Mesenteric fat pad (tissue), 1 donor: ENCODE results near the gene RAB5IF. TPM values are rescaled to one million over a fixed set of nuclear protein-coding genes. Genes with fewer than 3 reads are reported as not detected.
"Not testable (repeated sequence)": the region's sequence is repeated elsewhere in the genome, so short reads cannot be mapped to it uniquely, and the experiment has no call there.

Source experiments
- DNase-seq: peaks from one replicate; pipeline ENCODE4 v3.0.0-alpha.2; 2020; ENCODE audit warnings: low spot score
- total RNA-seq: library from RNA; stranded (reverse); fragmentation: NEBNext Ultra II Directional; extraction: Animal tissue kit (Norgen Biotek cat#: 25700); gene quantifications from one replicate; pipeline ENCODE4 v1.2.1, GENCODE V29; 2021
- donor health status: DM: yes; HTN: yes; CAD: no.

RAB5IF gene
- total RNA-seq, 1 donor from 2014 or later = 109 TPM

DNA sequence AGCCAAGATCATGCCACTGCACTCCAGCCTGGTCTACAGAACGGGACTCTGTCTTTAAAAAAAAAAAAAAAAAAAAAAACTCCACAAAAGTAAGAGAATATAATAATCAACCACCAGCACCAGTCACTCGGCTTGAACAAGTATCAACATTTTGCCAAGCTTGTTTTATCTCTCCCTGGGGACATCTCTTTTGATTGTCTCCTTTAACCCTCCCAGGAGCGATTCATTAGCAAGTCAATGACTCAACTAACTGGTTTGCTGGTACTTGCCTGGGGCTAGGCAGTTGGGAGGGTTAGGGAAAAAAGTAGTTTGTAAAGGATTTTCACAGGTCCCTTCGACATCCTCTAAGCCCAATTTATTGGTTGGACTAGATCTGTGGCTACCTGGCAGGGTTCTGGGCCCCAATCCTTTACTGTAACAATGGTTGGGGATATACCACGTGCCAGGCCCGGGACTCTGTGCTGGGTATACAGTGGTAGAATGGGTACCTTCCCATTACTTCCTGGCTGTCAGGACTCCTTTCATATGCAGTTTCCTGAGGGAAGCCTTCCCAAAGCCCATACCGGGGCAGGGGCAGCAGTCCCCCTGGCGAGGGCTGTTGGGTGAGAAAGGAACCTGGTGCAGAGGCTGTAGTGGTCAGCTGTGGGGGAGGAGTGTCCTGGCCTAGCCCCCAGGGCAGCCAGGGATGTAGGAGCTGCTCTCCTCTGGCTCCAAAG is 20.0 kb upstream of the RAB5IF start:
- no peak for DNase-seq

DNA sequence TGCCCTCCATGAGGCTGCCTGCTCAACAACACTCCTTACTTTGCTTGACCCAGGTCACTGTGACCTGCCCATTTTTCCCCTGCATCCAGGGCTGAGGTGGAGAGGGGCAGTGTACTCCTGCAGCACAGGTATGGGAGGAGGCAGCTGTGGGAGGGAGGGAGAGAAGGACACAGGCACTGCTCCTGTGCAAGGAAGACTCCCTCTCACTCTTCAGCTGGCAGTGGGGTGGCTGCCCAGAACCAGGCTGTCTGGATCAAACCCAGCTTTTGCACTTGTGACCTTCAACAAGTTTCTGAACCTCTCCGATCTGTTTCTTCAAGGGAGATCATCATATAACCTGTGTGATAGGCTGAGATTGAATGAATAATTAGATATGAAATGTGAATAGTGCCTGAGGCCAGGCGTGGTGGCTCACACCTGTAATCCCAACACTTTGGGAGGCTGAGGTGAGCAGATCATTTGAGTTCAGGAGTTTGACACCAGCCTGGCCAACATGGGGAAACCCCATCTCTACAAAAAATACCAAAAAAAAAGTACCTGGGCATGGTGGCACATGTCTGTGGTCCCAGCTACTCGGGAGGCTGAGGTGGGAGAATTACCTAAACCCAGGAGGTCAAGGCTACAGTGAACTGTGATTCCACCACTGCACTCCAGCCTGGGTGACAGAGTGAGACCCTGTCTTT is 18.1 kb upstream of the RAB5IF start:
- DNase-seq = no peak

DNA sequence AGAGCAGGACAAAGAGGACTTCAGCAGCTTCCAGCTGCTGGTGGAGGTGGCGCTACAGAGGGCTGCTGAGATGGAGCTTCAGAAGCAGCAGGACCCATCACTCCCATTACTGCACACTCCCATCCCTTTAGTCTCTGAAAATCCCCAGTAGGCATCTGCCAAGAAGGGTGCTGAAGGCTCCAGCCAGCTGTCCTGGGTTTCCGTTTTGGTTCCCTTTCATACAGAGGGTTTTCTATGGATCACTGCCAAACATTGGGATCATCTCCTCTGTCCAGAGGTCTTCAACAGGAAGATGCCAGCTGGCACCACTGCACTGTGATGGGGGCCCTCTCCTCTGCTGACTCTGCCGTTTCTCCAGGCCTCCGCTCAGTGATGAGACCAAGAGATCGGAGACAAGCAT is 14.3 kb upstream of the RAB5IF start:
- no peak for DNase-seq

DNA sequence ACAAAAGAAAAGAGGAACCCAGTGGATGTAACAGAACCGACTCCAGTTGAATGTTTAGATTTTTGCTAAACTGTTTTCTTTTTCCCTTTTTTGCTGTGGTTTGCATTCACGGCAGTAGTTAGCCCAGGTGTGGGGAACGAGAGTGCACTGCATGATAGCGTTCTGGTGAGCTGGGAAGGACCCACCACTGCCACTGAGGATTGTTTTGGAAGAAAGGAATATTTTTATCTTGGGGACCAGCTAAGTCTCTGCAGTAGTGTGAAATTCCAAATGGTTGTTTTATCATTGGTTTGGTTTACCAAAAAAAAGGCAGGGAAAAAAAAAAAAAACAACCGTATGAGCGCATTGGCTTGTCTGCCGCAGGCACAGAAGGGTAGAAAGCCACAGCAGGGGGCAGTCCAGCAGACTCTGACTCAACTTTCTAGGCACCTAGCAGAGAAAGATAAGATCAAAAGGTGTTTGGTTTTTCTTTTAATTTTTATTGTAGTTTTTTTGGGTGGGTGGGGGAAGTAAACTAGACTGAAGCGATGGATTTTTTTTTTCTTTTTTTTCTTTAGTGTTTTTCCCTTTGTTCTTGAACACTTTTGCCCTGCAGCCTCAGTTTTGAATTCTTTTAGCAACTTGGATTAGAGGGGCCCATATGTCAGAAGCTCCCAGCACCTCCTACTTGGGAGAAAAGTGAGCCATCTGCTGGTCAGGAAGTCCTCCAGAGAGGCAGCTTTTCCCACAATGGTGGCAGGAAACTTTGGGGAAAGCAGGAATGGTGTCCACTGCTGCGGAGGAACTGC is 13.5 kb upstream of the RAB5IF start:
- no peak for DNase-seq

DNA sequence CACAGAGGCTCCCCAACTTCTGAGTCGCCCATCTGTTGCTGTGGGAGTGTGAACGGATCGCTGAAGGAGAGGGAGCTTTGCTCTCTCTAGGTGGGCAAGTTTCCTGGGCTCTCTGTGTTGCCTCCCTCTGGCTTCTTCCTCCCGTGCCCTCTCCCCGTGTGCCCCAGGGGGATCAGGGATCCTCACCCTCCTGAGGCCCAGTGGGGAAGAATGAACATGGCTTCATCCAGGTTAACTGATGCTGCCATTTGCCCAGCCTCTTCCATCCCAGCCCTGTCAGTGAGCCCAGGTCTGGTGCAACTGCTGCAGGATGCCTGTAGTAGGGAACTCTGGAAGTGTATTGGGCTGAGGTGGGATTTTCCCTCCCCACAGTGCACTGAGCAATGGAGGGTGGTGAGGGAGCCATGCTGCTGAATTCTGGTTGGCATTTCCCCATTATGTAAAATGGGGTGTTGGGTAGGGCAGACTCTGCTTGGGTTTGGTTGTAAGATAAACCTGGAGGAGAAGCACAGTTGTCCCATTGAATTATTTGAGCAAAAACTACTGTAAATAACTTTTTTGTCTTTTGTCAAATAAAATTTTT is 12.1 kb upstream of the RAB5IF start:
- no peak for DNase-seq

DNA sequence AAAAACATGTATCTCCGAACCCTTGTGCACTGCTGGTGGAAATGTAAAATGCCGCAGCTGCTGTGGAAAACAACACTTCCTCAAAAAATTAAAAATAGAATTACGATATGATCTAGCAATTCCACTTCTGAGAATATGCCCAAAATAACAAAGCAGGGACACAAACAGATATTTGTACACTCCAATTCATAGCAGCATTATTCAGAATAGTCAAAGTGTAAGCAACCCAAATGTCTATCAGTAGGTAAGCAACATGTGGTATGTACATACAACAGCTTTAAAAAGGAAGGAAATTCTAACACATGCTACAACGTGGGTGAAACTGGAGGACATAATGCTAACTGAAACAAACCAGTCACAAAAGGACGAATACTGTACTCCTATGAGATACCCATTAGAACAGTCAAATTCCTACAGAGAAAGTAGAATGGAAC is 5.7 kb upstream of the RAB5IF start:
- DNase-seq = no peak

DNA sequence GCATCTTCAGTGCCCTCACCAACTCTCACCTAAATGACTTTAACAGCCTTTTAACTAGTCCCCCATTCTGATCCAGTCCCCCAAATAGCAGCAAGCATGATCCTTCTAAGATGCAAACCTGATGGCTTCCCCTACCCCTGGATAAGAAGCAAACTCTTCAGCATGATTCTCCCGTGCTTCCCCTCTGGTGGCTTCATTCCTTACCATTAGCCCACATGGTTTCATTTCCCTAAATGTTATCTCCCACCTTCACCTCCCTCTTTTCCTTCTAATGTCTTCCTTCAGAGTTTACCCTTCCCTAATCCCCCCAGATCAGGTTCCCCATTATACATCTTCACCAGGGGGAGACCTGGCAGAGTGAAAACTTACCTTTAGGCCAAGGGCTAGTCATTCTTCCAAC is 4.0 kb upstream of the RAB5IF start:
- DNase-seq = no peak

DNA sequence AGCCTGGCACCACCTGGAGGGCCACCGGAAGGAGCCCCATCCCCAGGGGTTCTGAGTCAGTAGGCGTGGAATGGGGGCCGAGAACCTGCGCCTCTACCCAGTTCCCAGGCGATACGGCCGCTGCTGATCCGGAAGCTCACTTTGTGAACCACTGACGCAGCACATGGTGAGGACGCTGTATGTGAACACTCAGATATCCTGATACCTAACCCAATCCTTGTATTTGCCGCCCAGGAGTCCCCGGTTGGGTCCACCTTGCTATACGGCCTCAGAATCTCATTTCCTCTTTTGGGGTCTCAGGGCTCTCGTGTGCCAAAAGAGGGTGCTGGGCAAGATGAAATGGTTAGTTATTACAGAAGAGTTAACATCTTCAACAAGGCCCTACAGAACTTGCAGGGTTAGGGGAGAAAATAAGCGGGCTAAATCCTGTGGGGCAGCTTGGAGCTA is 604 bp upstream of the RAB5IF start:
- DNase-seq = no peak

DNA sequence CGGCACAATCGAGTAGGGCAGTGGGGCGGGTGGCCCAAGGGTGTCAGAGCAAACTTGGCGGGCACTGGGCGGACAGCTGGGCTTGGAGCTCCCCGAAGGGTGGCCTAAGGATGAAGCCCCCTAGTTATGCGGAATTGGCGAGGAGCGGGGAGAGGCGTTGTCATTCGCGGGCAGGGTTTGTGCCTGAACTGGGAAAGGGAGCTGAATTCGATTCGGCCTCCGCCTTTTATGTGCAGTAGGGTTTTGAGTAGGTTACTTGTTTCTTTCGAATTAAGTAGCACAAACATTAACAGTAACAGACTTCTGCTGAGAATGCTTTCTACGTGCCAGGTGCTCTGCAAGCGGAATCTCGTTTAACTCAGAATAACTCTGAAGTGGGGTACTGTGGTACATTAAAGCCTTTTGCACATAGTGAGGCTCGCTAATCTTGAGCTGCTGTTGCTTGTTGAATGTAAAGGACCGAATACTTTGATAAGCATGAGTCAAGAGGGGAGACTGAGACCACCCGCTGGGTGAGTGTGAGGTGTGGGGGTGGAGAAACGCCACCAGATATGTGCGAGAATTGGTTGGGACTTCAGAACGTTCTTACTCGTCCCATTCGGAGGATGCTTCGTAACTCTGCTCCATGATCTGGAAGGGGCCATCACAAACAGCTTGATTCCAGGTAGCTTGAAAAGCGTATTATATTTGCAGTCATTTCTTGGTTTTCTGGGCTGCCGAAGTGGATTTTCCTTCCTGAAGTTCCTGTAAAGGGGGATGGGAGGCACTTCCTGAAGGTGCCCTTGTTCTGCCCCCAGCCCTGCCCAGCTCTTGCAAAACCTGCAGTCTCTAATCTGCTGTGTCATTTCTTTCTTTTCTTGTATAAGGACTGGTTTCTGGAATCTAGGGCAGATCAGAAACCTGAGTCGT is 833 bp downstream of the RAB5IF start:
- DNase-seq = no peak

DNA sequence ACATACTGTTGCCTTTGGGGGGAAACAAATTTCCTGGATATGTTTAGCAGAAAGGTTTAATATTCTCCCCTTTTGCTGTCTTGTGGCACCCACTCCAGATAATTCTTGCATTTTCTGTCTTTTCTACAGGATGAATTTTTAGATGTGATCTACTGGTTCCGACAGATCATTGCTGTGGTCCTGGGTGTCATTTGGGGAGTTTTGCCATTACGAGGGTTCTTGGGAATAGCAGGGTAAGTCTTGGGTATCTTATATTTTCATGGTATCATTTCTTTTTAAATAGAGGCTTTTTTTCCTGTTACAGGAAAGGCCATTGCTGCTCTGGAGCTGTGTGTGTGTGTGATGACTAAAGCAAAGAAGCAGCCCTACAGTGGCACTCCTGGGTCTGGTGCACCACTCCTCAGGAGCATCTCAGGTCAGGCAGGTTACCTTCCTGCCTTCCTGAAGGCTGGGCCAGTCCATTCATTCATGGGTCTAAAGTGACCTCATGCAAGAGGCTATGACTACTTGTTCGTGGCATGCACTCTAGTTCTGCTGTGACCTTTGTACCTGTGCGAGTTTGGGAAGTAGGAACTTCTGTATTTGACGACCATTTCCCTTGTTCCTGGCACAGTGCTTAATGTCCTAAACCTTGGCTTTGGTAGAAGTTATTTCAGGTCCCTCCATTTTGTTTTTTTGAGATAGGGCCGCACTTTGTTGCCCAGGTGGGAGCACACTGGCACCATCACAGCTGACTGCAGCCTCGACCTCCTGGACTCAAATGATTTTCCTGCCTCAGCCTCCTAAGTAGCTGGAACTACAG is 2.2 kb downstream of the RAB5IF start:
- DNase-seq = no peak

DNA sequence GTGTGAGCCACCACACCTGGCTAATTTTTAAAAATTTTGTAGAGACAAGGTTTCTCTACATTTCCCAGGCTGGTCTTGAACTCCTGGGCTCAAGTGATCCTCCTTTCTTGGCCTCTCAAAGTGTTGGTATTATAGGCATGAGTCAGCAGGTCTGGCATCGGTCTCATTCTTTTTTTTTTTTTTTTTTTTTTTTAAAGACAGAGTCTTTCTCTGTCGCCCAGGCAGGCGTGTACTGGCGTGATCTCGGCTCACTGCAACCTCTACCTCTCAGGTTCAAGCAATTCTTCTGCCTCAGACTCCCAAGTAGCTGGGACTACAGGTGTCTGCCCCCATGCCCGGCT is 2.8 kb downstream of the RAB5IF start:
- not testable (repeated sequence) for DNase-seq

DNA sequence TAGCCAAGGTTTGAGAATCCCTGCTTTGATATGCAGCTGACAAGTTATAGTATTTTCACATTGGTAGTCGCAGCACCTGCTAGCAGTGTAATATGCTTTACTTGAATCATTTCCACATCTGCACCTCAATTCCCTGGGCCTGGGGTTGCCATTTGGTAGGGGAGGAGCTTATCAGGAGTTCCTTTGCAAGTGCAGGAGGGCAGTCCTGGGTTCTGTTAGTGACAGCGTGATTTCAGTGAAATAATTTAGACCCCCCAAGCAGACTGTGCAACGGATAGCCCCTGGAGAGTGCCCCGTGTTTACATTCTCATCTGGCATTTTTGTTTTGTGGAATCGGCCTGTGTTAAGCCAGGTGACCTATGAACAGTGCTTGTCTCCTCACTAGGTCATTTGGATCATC is 6.0 kb downstream of the RAB5IF start:
- DNase-seq = no peak

DNA sequence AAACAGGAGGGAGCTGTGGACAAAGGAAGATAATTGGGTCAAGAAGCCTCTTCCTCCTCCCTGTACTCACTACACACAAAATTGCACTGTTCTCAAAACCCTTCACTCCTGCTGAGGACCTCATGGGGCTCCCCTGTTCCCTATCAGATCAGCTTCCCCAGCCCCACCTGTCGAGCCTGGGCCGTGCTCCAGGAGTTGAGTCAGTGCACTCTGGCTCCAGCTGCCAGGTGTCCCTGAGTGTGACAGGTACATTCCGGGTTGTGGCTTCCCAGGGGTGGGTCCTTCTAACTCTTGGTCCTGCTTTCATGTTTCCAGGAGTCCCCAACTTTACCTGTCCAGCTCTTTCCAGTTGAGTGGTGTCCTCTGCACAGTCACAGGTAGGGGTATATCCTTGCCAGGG is 8.4 kb downstream of the RAB5IF start:
- DNase-seq = no peak

DNA sequence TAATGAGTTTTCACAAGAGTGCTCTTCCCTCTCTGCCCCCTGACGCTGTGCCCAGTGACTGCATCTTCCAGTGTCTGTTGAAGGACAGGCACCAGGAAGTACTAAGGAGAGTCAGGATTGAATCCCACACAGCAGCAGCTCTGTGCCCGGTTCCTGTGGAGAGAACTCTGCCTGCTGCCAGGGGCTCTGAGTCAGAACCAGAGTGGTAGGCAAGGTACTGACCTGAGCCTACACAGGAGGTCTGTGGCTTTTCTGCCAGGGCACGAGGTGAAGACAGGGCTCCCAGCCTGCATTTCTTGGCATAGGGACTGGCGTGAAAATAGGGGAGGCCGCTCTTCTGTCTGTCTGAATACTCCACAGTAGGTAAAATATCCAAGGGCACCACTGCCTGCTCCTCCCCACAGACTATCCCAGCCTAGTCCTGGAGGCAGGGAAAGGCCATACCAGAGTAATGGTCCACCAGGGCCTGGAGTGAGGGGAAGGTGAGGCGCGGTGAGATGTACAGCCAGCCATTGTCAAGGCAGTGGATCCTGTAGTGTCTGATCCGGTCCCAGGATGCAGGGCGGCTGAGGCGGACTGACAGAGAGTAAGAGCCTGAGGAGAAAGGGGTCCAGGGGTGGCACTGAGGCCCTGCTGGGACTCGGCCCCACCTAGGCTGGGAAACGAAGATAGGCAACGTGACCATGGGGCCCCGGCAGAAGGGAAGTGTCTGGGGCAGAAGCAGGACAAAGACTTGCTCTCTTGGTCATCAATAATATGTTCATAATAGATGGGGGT is 9.4 kb downstream of the RAB5IF start:
- DNase-seq = no peak

DNA sequence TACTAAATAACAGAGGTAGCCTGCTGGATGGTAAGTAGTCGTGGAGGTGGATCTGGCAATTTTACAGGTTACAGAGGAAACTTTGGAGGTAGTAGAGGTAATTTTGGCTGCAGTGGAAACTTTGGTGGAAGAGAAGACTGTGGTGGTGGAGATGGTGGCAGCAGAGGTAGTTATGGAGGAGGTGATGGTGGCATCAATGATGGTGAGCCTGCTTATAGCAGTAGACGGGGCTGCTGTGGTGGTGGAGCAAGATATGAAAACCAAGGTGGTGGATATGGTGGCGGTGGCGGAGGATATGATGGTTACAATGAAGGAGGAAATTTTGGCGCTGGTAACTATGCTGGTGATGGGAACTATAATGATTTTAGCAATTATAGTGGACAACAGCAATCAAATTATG is 15.3 kb downstream of the RAB5IF start:
- DNase-seq = no peak

DNA sequence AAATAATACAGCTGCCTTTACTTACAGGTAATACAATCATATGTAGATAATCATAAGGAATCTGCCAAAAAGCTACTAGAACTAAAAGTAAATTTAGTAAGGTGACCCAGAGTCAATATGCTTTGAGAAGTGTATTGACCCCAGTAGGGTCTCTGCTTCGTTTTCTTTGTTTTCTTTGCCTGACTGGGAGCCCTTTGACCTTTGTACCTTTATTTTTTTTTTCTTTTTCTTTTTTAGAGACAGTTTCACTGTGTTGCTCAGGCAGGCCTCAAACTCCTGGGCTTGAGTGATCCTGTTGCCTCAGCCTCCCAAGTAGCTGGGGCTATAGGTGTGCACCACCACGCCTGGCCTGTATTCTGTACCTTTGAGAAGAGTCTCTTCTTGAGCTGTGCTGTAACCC is 17.9 kb downstream of the RAB5IF start:
- DNase-seq = no peak

DNA sequence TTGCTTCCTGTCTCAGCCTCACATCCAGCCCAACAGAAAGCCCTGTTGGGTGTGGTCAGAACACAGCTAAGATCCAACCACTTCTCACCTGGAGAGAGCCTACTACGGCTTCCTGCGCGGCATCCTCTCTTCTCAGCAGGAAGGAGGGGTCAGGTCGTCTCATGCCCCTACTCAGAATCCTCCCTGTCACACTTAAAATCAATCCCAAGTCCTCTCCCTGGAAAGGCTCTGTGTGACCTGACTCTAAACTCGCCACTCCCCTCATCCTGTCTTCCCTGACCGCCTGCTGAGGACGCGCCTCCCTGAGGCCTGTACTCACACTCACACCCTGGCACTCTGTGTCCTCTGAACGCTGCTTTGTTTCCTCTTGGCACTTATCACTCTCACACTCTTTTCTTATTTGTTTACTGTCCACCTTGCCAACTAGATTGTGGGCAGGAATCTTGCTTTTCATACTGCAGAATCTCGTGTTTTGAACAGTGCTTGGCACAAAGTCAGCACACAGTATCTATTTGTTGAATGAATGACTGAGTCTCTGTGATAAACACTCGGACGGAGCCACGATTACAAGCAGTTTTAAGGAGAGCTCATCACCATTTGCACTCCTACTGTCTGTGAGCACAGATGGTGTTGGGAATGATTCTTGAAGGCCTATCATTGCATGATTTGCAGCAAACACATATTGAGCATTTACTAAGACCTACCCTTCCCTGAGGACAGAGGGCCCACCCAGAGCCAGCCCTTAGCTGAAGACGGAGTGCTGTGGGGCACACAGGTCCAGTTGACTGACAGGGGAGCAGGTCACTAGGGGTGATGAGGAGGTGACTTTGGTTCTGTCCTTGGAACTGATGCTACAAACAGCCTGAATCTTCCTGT is 18.7 kb downstream of the RAB5IF start:
- DNase-seq = no peak

DNA sequence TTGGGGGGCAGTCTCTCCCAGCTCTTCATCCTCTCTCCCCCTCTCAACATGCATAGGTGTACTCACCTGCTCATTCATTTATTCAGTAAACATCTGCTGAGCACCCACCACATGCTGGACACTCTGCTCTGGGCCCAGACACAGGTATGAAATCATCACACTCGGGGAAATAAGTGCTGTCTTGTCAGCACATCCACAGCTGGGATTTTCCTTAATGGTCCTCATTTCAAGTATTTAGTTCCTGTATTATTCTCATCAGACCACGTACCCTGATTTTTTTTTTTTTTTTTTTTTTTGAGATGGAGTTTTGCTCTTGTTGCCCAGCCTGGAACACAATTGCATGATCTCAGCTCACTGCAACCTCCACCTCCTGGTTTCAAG is 19.4 kb downstream of the RAB5IF start:
- no peak for DNase-seq
